GM18505 (cell line): ENCODE measurements around the gene ZDHHC7.

Source experiments
- ATAC-seq: cut with Tn5 transposase; IDR thresholded peaks from one replicate; pipeline ENCODE4 v1.9.1; 2021; ENCODE audit not compliant: unreplicated experiment
- POLR2A ChIP-seq: IDR thresholded peaks from 4 replicates; pipeline ENCODE4 v1.6.1; 2011; ENCODE audit warnings: borderline replicate concordance; ENCODE audit not compliant: insufficient read depth, insufficient read length; ENCODE audit errors: extremely low read depth

ZDHHC7 gene

DNA sequence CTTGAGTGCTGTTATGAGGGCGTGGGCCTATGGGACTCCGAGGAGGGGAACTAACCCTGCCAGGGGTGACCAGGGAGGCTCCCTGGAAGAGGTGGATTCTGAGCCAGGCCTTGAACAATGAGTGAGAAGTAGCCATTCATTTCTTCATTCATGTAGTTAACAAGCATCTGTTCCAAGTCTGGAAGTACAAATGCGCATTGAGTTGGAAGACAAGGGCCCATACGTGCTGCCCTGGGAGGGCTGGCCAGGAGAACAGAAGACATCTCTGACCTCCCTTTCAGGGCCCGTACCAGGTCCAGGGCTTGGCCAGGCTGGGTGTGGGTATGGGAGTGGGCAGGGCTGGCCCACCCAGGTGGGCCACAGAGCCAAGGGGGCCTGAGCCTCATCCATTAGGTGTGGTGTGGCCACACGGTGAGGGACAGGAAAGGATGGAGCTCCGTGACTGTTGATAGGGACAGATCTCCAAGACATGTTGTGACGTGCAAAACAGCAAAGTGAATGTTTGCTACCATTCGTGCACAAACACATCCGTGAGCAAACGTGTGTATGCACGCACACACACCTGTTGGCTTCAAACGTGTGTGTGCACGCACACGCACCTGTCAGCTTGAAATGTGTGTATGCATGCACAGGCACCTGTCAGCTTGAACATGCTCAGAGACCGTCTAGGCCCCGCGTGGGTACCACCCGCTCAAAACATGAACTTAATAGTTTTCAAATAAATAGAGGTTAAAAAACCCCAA, 46.8 kb downstream of the ZDHHC7 start:
- no peak for ATAC-seq
- no peak for TF ChIP-seq POLR2A

DNA sequence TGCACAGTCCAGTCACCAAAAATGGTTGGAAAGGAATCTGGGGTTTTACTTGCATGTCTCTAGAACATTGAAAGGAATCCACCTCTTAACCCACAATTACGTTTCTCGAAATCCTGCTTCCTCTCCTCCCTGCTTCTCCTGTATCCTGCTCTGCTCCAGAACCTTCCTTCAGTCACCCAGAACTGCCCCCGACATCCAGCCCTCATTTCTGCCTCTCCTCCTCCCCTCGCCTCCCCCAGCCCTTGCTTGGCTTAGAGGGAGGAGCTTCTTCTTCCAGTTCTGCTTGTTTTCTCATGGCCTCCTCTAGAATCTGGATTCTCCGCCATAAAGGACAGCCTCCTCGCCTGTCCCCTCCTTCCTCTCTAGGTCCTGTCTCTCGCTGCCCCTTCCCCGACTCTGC, 48.3 kb downstream of the ZDHHC7 start:
- ATAC-seq = no peak
- TF ChIP-seq POLR2A = no peak

DNA sequence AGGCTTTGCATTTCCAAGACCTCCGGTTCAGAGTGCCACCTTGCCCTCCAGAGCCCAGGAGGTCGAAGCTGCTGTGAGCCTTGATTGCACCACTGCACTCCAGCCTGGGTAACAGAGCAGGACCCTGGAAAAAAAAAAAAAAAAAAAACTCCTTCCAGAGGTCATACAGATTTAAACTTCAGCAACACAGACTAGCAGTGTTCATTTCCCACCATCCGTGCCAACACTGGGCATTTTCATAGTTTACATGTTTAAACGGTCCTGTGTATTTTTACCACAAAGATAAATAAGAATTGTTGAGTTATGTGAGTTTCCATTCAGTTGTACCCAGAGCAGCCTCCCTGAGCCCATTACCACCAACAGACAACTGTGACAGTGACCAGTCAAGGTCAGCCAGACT, 50.4 kb downstream of the ZDHHC7 start:
- TF ChIP-seq POLR2A = no peak
- ATAC-seq = no peak

DNA sequence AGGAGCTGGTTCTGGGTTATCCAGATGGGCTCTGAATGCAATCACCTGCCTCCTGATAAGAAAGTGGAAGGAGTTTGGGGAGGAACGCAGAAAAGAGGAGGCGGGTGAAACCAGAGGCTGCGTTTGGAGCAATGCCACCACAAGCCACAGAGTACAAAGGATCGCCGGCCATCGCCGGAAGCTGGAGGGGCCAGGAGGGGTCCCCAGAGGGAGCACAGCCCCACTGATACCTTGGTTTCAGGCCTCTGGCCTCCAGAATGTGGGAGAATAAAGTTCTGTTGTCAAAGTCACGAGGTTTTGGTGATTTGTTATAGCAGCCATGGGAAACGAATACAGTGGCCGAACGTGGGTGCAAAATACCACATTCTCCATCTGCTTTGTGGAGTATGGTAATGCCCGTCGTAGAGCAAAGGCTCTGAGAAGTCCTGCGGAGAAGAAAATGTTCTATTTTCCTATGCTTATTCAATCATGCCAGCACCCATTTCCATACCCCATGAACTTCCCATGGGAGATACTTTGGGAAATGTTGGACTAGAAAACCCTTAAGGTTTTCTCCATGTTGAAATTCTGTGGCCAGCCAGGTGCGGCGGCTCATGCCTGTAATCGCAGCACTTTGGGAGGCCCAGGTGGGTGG, 51.4 kb downstream of the ZDHHC7 start:
- no peak for TF ChIP-seq POLR2A
- ATAC-seq = no peak

DNA sequence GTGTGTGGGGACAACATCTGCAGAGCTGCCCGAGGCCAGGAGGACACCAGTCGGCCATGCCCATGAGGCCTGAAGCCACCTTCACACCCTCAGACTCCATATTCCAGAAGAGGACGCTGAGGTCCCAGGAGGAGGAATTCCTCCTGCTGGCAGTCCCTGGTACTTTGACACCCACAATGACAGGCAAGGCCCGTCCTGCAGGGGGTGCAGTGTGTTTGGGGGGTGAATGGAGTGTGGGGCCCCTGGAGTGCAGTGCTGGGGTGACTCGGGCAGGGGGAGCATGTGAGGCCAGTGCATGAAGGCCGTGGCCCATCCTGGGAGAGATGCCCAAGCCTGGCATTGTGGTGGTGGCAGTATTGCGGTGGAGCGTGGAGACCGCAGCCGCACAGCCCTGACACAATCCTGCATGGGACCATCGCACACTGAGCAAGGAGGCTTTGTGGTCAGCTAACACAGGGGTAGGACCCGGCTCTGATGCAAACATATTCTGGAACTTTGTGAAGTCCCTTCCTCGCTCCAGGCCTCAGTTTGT, 52.2 kb downstream of the ZDHHC7 start:
- TF ChIP-seq POLR2A = no peak
- no peak for ATAC-seq

DNA sequence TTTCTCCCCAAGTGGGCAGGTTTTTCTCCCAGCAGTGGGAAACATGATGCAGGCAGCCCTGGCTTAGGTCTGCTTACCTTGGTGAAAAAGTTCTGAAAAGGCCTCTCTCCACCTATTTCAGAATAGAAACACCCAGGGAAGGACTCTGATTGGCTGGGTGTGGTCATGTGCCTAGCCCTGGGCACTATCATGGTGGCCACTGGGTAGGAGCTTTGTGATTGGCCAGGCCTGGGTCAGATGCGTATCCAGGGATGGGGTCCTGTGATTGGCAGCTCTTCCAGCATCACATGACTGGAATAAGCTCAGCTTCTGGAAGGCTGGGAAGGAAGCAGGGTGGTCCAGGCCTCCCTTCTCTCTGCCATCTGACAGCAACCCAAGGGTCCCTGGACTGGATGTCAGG, 53.5 kb downstream of the ZDHHC7 start:
- no peak for TF ChIP-seq POLR2A
- no peak for ATAC-seq

DNA sequence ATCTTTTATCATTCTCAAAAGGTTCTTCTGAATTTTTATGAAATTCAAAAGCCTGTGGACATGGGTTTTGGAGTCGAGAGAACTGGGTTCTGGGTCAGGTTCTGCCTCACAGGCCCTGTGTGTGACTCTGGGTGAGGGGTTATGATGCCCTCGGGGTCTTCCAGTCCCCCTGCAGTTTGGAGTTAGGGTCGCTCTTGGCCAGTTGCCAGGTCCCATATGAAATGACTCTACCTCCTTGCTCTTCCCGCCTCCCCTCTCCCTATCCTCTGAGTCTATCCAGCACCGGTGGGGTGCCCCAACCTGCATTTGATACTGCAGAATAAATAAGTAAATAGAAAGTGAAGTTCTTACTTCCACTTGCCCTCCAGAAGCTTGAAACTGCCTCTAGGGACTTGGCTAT, 54.1 kb downstream of the ZDHHC7 start:
- TF ChIP-seq POLR2A = no peak
- no peak for ATAC-seq

DNA sequence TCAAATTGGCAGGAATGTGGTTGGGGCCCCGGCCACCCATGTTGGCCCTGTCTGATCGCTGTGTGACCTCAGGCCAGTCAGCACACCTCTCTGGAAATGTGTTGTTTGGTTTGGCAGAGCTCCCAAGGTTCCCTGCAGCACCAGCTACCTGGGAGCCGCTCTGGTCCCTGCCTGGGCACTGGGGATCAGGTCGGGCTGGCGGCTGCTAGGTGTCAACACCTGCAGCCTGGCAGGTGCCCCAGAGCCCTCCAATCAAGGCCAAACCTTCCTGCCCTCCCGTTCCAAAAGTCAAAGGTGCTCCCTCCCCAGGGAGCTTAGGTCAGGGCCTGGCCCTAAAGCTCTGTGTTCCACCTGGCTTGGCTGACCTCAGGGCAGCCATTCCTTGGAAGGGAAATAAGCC, 55.9 kb downstream of the ZDHHC7 start:
- no peak for TF ChIP-seq POLR2A
- ATAC-seq = no peak

DNA sequence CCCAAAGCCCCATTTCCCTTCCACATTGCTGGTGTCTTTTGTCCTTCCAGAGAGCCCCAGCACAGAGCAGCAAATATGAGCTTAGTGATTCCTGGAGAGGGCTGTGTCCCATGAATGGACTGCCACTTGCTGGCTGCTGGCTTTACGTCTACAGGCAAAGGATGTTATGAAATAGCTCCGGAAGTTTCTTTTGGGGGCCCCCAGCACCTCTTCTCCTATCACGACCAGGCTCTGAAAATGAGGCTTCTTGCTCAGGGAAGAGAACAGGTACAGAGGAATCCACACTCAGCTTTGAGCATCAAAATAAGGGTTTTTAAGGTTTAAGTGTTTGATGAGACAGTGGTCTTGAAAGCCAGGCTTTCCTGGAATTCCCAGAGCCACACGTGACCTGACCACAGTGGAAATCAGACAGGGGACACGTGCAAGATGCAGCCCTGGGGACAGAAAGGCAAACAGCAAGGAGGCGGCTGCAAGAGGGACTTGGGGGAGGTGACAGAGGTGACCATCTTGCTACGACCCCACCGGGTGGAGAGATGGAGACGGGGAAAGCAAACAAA, 58.1 kb downstream of the ZDHHC7 start:
- ATAC-seq = no peak
- TF ChIP-seq POLR2A = no peak

DNA sequence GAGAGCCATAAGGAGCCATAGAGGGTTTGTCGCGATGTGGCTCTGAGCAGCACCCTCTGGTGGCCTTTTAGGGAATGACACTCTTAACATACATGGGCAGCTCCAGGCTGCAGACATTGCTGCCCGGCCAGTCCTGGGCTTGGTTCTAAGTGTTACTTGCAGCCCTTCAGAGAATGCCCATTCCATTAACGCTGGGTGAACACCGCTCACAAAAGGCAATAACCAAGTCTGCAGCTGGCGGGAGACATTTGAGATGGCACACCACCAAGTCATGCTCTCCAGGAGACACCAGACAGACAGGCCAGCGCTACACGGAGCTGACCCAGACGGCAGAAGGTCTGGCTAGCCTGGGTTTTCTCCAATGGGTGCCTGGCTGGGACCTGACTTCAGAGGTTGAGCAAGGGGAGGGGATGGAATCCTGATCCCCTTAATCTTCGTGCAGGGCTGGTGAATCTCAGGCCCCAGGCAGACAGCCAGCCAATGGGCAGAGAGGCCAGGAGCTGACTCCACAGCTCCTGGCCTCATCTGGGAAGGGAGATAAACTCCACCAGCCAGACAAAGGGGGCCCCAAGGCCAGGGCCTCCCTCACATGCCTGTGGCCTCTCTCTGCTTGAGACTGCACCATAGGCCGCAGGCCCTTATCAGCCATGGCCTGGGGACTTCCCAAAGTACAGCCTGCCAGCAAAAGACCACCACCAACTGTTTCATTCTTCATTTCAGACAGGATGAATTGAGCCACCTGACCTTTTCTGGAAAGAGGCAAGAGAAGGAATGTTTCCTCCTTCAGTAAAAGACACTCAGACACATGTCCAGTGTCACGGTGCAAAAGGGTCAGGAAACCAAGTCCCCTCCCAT, 58.8 kb downstream of the ZDHHC7 start:
- no peak for TF ChIP-seq POLR2A
- peak; percentile 59 for ATAC-seq

DNA sequence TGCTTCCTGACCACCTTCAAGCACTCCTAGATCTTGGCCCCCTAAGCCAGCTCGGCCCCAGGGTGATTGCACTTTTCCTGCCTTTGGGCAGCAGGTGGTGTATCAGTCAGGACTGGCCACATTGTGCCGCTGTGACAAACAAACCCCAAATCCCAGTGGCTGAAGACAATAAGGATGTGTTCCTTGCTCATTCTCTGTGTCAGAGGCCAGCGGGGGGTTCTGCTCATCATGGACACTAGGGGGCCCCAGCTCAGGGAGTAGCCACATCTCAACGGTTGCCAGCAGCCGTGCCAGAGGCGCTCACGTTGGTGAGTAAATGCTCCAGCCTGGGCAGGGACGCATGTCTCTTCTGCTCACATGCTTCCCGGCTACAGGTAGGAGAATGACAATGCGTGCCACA, 60.4 kb downstream of the ZDHHC7 start:
- no peak for ATAC-seq
- TF ChIP-seq POLR2A = no peak

DNA sequence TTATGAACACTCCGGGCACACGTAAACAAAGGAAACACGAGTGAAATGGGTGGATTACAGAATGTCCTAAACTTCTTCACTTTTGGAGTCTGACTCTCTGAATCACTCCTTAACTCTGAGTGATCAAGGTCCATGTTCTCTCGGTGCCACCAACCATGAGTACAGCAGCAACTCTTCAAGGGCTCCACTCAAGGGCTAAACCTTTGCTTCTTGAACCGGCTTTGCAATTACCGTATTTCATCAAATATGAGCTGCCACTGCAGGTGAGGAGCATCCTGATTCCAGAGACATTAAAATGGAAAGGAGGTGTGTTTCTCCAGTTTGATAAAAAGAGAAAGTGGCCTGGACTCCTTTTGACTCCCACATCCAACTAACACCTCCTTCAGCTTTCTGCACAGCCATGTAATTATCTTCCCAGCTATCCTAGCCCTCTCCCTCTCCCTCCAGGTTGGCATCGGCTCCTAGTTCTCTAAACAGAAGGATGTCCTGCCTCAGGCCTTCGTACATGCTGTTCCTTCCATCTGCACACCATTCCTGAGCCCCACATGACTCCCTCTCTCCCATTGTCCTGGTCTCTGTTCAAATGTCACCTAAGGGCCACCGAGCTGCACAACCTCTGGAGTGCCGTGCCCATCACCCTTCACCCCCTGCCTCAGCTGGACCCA, 61.4 kb downstream of the ZDHHC7 start:
- no peak for TF ChIP-seq POLR2A
- no peak for ATAC-seq

DNA sequence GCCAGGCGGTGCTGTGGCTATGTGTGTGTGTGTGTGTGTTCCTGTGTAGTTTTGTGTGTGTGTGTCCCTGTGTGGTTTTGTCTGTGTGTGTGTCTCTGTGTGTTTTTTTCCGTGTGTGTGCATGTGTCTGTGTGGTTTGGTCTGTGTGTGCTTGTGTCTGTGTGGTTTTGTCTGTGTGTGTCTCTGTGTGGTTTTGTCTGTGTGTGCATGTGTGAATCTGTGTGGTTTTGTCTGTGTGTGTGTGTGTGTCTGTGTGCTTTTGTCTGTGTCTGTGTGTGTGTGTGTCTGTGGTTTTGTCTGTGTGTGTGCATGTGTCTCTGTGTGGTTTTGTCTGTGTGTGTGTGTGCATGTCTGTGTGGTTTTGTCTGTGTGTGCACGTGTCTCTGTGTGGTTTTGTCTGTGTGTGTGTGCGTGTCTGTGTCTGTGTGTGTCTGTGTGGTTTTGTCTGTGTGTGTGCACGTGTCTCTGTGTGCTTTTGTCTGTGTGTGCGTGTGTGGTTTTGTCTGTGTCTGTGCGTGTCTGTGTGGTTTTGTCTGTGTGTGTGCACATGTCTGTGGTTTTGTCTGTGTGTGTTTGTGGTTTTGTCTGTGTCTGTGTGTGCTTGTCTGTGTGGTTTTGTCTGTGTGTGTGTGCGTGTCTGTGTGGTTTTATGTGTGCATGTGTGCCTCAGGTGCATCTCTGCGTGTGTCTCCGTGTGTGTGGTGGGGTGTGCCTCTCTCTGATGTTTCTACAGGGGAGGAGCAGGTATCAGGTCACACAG, 62.3 kb downstream of the ZDHHC7 start:
- no peak for TF ChIP-seq POLR2A
- ATAC-seq = no peak
